Ovary (tissue), 9 donors: ENCODE data around the gene DESI2. TPM values are rescaled to one million over a fixed set of nuclear protein-coding genes. Genes with fewer than 3 reads are reported as not detected.

Experiments
- DNase-seq, 5 donors: peaks; one replicate each; pipeline ENCODE4 v3.0.0-alpha.2; 2019 to 2020
- H3K27ac ChIP-seq, 2 donors: fragments of 200-600 bp; one replicate each; pipeline versions ENCODE4 v1.5.1 to v1.8.0; 2019 to 2022
- H3K27me3 ChIP-seq: fragments of 200-600 bp; one replicate; pipeline ENCODE4 v1.8.0; 2022
- H3K36me3 ChIP-seq: fragments of 200-600 bp; sonication (generic); one replicate; pipeline ENCODE4 v1.5.1; 2019
- H3K4me1 ChIP-seq: one replicate; pipeline ENCODE4 v1.8.1; 2013; ENCODE audit warnings: mild to moderate bottlenecking, moderate library complexity; ENCODE audit not compliant: insufficient read depth
- H3K4me3 ChIP-seq: fragments of 200-600 bp; sonication (generic); one replicate; pipeline ENCODE4 v1.5.1; 2017
- H3K9me3 ChIP-seq, 2 donors: fragments of 200-600 bp in 1 of 2; sonication (generic) in 1 of 2; one replicate each; pipeline versions ENCODE4 v1.5.1 to v1.8.1; 2013 to 2019; ENCODE audit warnings: mild to moderate bottlenecking in 1 of 2, moderate library complexity in 1 of 2
- CTCF ChIP-seq, 3 donors: fragments of 450-650 bp in 2 of 3; fragments of 200-600 bp in 1 of 3; IDR thresholded peaks; one replicate each; pipeline versions ENCODE4 v1.5.1 to v1.8.0; 2016 to 2022; ENCODE audit warnings: antibody characterized with exemption in 3 of 3, mild to moderate bottlenecking in 1 of 3
- EP300 ChIP-seq: sonication (generic); formaldehyde crosslinking; IDR thresholded peaks from one replicate; pipeline ENCODE4 v1.6.1; 2017; ENCODE audit warnings: antibody characterized with exemption
- POLR2A ChIP-seq: fragments of 450-650 bp; IDR thresholded peaks from one replicate; pipeline ENCODE4 v1.6.1; 2017; ENCODE audit warnings: antibody characterized with exemption, mild to moderate bottlenecking, moderate library complexity
- WGBS, 3 donors: extraction: QIAGEN DNeasy Blood & Tissue Kit in 1 of 3; methylation state at CpG; one replicate each; pipeline versions ENCODE4 v1.1.5 to v1.1.7; 2013 to 2017; 5-methylcytosine and 5-hydroxymethylcytosine counted together
- intact Hi-C, 4 donors: fragments of 100-400 bp; cut with DNase I; formaldehyde crosslinking; loops; one replicate each; pipeline versions ENCODE4 v1.11.0 to v1.15.1; 2022 to 2023
- polyA plus RNA-seq, 2 donors: library from polyadenylated mRNA; stranded (reverse); fragments of 200-250 nt in 1 of 2; fragments of 350-450 nt in 1 of 2; fragmentation: Illumina TruSeq in 1 of 2; extraction: RNeasy Lipid Tissue Mini Kit (QIAGEN cat#74804) in 1 of 2; gene quantifications; one replicate each; pipeline ENCODE4 v1.2.3, GENCODE V29; 2013 to 2014
- total RNA-seq, 7 donors: library from RNA; depleted of rRNA in 2 of 7; stranded (reverse); fragments of >200 nt in 2 of 7; fragmentation: NEBNext Ultra II Directional in 3 of 7; extraction: Animal tissue kit (Norgen Biotek cat#: 25700) in 3 of 7; gene quantifications; one replicate each; pipeline versions ENCODE4 v1.1.0 to v1.2.4, GENCODE V29; 2016 to 2023
- donor health status: DM: no; HTN: no; CAD: no; lungs with moderate emphysema.
- donor health status: DM: no; HTN: no; CAD: no.
- donor health status: Bipolar disorder and iron deficiency.
- donor health status: DM: yes; HTN: yes; CAD: no.
- donor health status: DM: no; HTN: no; CAD: no.
- donor health status: DM: yes; HTN: yes; CAD: no.

Gene DESI2
- total and polyA plus RNA-seq, 9 donors: 12.5 to 33.4 (median 23.4) TPM

- no peaks in the 10 kb centered on the region for H3K9me3 ChIP-seq
- H3K36me3 ChIP-seq: no peaks in the 10 kb centered on the region
- H3K4me3 ChIP-seq: no peak overlapping the region
- no peak overlapping the region for H3K27ac ChIP-seq
- no peaks in the 10 kb centered on the region for H3K4me1 ChIP-seq
- H3K27me3 ChIP-seq: no peaks in the 10 kb centered on the region
- no peak for DNase-seq
- WGBS, 3 donors: 36 to 95% (median 76%) methylated on average over 2 of the region's 2 CpGs
- TF ChIP-seq CTCF (IDR thresholded peaks at IDR 0.05) (no peak), POLR2A (no peak), EP300 (no peak)
- intact Hi-C loops: no loop called here
These were observed 56.8 kb downstream of the DESI2 start for GRCh38 chr1:244709476-244710368.

GRCh38 chr1:244710474-244711062, 57.6 kb downstream of the DESI2 start:
- WGBS, 3 donors: 74 to 78% (median 78%) methylated on average over 2 of the region's 2 CpGs
- H3K27me3 ChIP-seq: no peaks in the 10 kb centered on the region
- intact Hi-C loops: no loop called here
- no peak for DNase-seq
- H3K27ac ChIP-seq: no peak overlapping the region
- no peak for TF ChIP-seq POLR2A
- no peak for TF ChIP-seq CTCF (IDR thresholded peaks at IDR 0.05)
- TF ChIP-seq EP300: no peak
- H3K4me1 ChIP-seq: no peaks in the 10 kb centered on the region
- H3K36me3 ChIP-seq: no peaks in the 10 kb centered on the region
- no peaks in the 10 kb centered on the region for H3K9me3 ChIP-seq
- no peak overlapping the region for H3K4me3 ChIP-seq

GRCh38 chr1:244712669-244713068, 59.7 kb downstream of the DESI2 start:
- intact Hi-C loops: no loop called here
- Histone ChIP-seq H3K36me3 (no peaks in the 10 kb centered on the region), H3K9me3 (no peaks in the 10 kb centered on the region), H3K4me1 (no peaks in the 10 kb centered on the region), H3K4me3 (no peak overlapping the region), H3K27me3 (no peaks in the 10 kb centered on the region), H3K27ac (no peak overlapping the region)
- WGBS, 3 donors: 92 to 95% (median 94%) methylated on average over 7 of the region's 7 CpGs
- DNase-seq: no peak
- TF ChIP-seq CTCF (IDR thresholded peaks at IDR 0.05): no peak
- TF ChIP-seq EP300: no peak
- no peak for TF ChIP-seq POLR2A

- intact Hi-C loops: no loop called here
- Histone ChIP-seq H3K4me1 (no peaks in the 10 kb centered on the region), H3K4me3 (no peak overlapping the region), H3K27ac (no peak overlapping the region), H3K27me3 (no peaks in the 10 kb centered on the region), H3K36me3 (no peaks in the 10 kb centered on the region), H3K9me3 (no peaks in the 10 kb centered on the region)
- 92 to 94% (median 94%) methylated on average over 8 of the region's 8 CpGs for WGBS, 3 donors
- DNase-seq: no peak
- no peak for TF ChIP-seq POLR2A
These were observed 60.4 kb downstream of the DESI2 start for GRCh38 chr1:244713332-244713731.
